Nephron (organoid): ENCODE results near the gene ENPP7.
A peak's percentile ranks its signal among the peaks of the same experiment; 100 is the strongest.

Experiments used
- H3K27ac Mint-ChIP-seq, 3 experiments: 2 replicates each; pipeline ENCODE4 v1.8.0; 2020; ENCODE audit warnings: mixed read lengths in 3 of 3, mild to moderate bottlenecking in 2 of 3, moderate library complexity in 1 of 3
- H3K27me3 Mint-ChIP-seq: 2 replicates; pipeline ENCODE4 v1.8.0; 2021; ENCODE audit warnings: low read depth, mild to moderate bottlenecking, moderate library complexity, mixed read lengths
- H3K36me3 Mint-ChIP-seq: 2 replicates; pipeline ENCODE4 v1.8.0; 2020; ENCODE audit warnings: low read depth, mixed read lengths
- H3K4me1 Mint-ChIP-seq: 2 replicates; pipeline ENCODE4 v1.8.0; 2020; ENCODE audit warnings: mixed read lengths
- H3K4me3 Mint-ChIP-seq, 3 experiments: 2 replicates each; pipeline ENCODE4 v1.8.0; 2020; ENCODE audit warnings: mild to moderate bottlenecking in 3 of 3, mixed read lengths in 3 of 3, moderate library complexity in 2 of 3
- H3K9me3 Mint-ChIP-seq: 2 replicates; pipeline ENCODE4 v1.8.0; 2020; ENCODE audit warnings: mixed read lengths
- CTCF ChIP-seq, 3 experiments: fragments of 200-600 bp; sonication (generic); IDR thresholded peaks; one replicate each; pipeline ENCODE4 v1.5.0; 2021; ENCODE audit warnings: antibody characterized with exemption in 3 of 3; ENCODE audit not compliant: unreplicated experiment in 3 of 3

ENPP7 gene

GRCh38 chr17:79695293-79695790 lies 35.4 kb upstream of the ENPP7 start:
- Mint-ChIP-seq H3K27ac (peak overlapping the region; percentile 88 to 90 (median 89)), H3K9me3 (no peaks in the 10 kb centered on the region), H3K4me1 (peaks cover 57% of the 10 kb centered on the region), H3K27me3 (peaks cover 28% of the 10 kb centered on the region), H3K4me3 (peak overlapping the region in 1 of 3 experiments; percentile 34), H3K36me3 (no peaks in the 10 kb centered on the region)
- no peak for TF ChIP-seq CTCF (IDR thresholded peaks at IDR 0.05; ENCODE audit: unreplicated experiment in 3 of 3)

- H3K27me3 Mint-ChIP-seq: peaks cover 28% of the 10 kb centered on the region
- H3K4me3 Mint-ChIP-seq: peak overlapping the region in 2 of 3 experiments; percentile 23 to 34
- H3K9me3 Mint-ChIP-seq: no peaks in the 10 kb centered on the region
- H3K36me3 Mint-ChIP-seq: no peaks in the 10 kb centered on the region
- no peak for TF ChIP-seq CTCF (IDR thresholded peaks at IDR 0.05; ENCODE audit: unreplicated experiment in 3 of 3)
- H3K27ac Mint-ChIP-seq: peak overlapping the region; percentile 88 to 90 (median 89)
- peaks cover 51% of the 10 kb centered on the region for H3K4me1 Mint-ChIP-seq
These were observed 34.7 kb upstream of the ENPP7 start for GRCh38 chr17:79695797-79696609.

- TF ChIP-seq CTCF (IDR thresholded peaks at IDR 0.05; ENCODE audit: unreplicated experiment in 3 of 3): no peak
- Mint-ChIP-seq H3K4me3 (peak overlapping the region in 1 of 3 experiments; percentile 23), H3K36me3 (no peaks in the 10 kb centered on the region), H3K4me1 (peaks cover 48% of the 10 kb centered on the region), H3K27me3 (peaks cover 25% of the 10 kb centered on the region), H3K27ac (peak overlapping the region; percentile 88 to 90 (median 89)), H3K9me3 (no peaks in the 10 kb centered on the region)
These were observed 34.1 kb upstream of the ENPP7 start for GRCh38 chr17:79696610-79696982.

GRCh38 chr17:79698146-79698846 lies 32.4 kb upstream of the ENPP7 start:
- Mint-ChIP-seq H3K36me3 (no peaks in the 10 kb centered on the region), H3K4me3 (no peak overlapping the region)

GRCh38 chr17:79699386-79700036 lies 31.2 kb upstream of the ENPP7 start:
- Mint-ChIP-seq H3K4me1 (peaks cover 26% of the 10 kb centered on the region), H3K9me3 (no peaks in the 10 kb centered on the region), H3K36me3 (no peaks in the 10 kb centered on the region), H3K27ac (no peak overlapping the region), H3K4me3 (no peak overlapping the region), H3K27me3 (peaks cover 31% of the 10 kb centered on the region)
- TF ChIP-seq CTCF (IDR thresholded peaks at IDR 0.05; ENCODE audit: unreplicated experiment in 3 of 3): no peak

More at GRCh38 chr17:79698146-79698846, 32.4 kb upstream of the ENPP7 start:
- no peak for TF ChIP-seq CTCF (IDR thresholded peaks at IDR 0.05; ENCODE audit: unreplicated experiment in 3 of 3)
- H3K4me1 Mint-ChIP-seq: peaks cover 36% of the 10 kb centered on the region
- H3K27ac Mint-ChIP-seq: no peak overlapping the region
- H3K9me3 Mint-ChIP-seq: no peaks in the 10 kb centered on the region
- H3K27me3 Mint-ChIP-seq: peaks cover 19% of the 10 kb centered on the region
